Loucy (cell line): ENCODE measurements around the gene PTPRT.

Experiments
- EZH2phosphoT487 ChIP-seq: fragments of 200-600 bp; IDR thresholded peaks from 2 replicates; pipeline ENCODE4 v1.6.1; 2018; ENCODE audit warnings: antibody characterized with exemption, mild to moderate bottlenecking, moderate library complexity, borderline replicate concordance
- TF ChIP-seq, protein P1 (sequence below): fragments of 200-600 bp; sonication (generic); conservative IDR thresholded peaks from 2 replicates; pipeline ENCODE4 v1.5.1; 2014; ENCODE audit warnings: mild to moderate bottlenecking, antibody characterized with exemption, low read length

DNA sequence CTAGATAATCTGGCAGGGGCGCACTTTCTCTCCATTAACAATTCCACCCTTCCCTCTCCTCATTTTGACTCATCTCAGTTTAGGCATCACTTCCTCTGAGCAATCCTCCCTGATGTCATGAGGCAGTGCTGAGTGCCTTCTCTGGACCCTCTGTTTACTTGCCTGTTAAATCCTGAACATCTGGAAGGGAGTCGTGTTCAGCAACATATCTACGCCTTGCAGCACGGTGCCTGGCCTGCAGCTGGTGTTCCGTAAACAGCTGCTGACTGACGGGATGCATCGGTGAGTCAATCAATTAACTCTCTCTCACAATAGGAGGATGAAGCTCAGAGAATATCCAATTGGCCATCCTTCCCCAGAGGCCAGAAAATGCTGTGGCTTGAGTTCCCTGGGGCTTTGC lies 613.5 kb downstream of the PTPRT start:
- TF ChIP-seq, protein P1, sequence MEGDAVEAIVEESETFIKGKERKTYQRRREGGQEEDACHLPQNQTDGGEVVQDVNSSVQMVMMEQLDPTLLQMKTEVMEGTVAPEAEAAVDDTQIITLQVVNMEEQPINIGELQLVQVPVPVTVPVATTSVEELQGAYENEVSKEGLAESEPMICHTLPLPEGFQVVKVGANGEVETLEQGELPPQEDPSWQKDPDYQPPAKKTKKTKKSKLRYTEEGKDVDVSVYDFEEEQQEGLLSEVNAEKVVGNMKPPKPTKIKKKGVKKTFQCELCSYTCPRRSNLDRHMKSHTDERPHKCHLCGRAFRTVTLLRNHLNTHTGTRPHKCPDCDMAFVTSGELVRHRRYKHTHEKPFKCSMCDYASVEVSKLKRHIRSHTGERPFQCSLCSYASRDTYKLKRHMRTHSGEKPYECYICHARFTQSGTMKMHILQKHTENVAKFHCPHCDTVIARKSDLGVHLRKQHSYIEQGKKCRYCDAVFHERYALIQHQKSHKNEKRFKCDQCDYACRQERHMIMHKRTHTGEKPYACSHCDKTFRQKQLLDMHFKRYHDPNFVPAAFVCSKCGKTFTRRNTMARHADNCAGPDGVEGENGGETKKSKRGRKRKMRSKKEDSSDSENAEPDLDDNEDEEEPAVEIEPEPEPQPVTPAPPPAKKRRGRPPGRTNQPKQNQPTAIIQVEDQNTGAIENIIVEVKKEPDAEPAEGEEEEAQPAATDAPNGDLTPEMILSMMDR, result no peak
- TF ChIP-seq EZH2phosphoT487, result no peak
